Heart right ventricle (tissue), 16 donors: ENCODE measurements around the gene FARP1. TPM values are rescaled to one million over a fixed set of nuclear protein-coding genes. Genes with fewer than 3 reads are reported as not detected.

Experiments
- ATAC-seq, 8 donors: fragments of 200-7000 bp; cut with Tn5 transposase; one replicate each; pipeline ENCODE4 v1.9.1; 2020; ENCODE audit warnings: mild to moderate bottlenecking in 8 of 8, moderate library complexity in 8 of 8, moderate number of reproducible peaks in 1 of 8
- DNase-seq, 2 donors: peaks; one replicate each; pipeline ENCODE4 v3.0.0-alpha.2; 2020
- H3K27ac ChIP-seq, 10 donors: fragments of 200-600 bp; sonication (generic) in 2 of 10; one replicate each; pipeline versions ENCODE4 v1.5.0 to v1.8.0; 2020 to 2022; ENCODE audit warnings: mild to moderate bottlenecking in 3 of 10
- H3K27me3 ChIP-seq, 7 donors: fragments of 200-600 bp; one replicate each; pipeline ENCODE4 v1.8.0; 2021 to 2022; ENCODE audit warnings: mild to moderate bottlenecking in 2 of 7
- H3K36me3 ChIP-seq, 9 donors: fragments of 200-600 bp; sonication (generic) in 1 of 9; one replicate each; pipeline versions ENCODE4 v1.5.0 to v1.8.0; 2020 to 2022; ENCODE audit warnings: mild to moderate bottlenecking in 2 of 9
- H3K4me1 ChIP-seq, 9 donors: fragments of 200-600 bp; sonication (generic) in 1 of 9; one replicate each; pipeline versions ENCODE4 v1.5.0 to v1.8.0; 2020 to 2022; ENCODE audit warnings: mild to moderate bottlenecking in 4 of 9
- H3K4me3 ChIP-seq, 10 donors: fragments of 200-600 bp; sonication (generic) in 2 of 10; one replicate each; pipeline versions ENCODE4 v1.5.0 to v1.8.0; 2020 to 2022; ENCODE audit warnings: mild to moderate bottlenecking in 7 of 10, moderate library complexity in 2 of 10
- H3K9me3 ChIP-seq, 11 donors: fragments of 200-600 bp in 10 of 11; sonication (generic) in 2 of 11; one replicate each; pipeline versions ENCODE4 v1.5.0 to v1.8.0; 2013 to 2022; ENCODE audit warnings: mild to moderate bottlenecking in 2 of 11, control low read depth in 1 of 11, moderate library complexity in 1 of 11
- CTCF ChIP-seq, 9 donors: fragments of 200-600 bp; sonication (generic) in 2 of 9; IDR thresholded peaks; one replicate each; pipeline versions ENCODE4 v1.5.0 to v1.8.0; 2021 to 2022; ENCODE audit warnings: antibody characterized with exemption in 9 of 9, mild to moderate bottlenecking in 5 of 9, moderate library complexity in 1 of 9
- WGBS, 2 donors: extraction: QIAGEN DNeasy Blood & Tissue Kit; methylation state at CpG; one replicate each; pipeline ENCODE4 v1.1.7; 2013; ENCODE audit warnings: inconsistent platforms in 1 of 2; 5-methylcytosine and 5-hydroxymethylcytosine counted together
- intact Hi-C, 10 donors: fragments of 100-400 bp; cut with DNase I; formaldehyde crosslinking; loops; one replicate each; pipeline versions ENCODE4 v1.11.1 to v1.14.2; 2022
- polyA plus RNA-seq, 2 donors: library from polyadenylated mRNA; stranded (reverse); fragments of 200-250 nt; gene quantifications; one replicate each; pipeline ENCODE4 v1.2.3, GENCODE V29; 2013
- total RNA-seq, 10 donors: library from RNA; stranded (reverse); fragmentation: NEBNext Ultra II Directional in 3 of 10; extraction: Animal tissue kit (Norgen Biotek cat#: 25700) in 3 of 10; gene quantifications; one replicate each; pipeline versions ENCODE4 v1.2.1 to v1.2.4, GENCODE V29; 2021 to 2023
- donor health status: Arrhythmogenic right ventricular cardiomyopathy.
- donor health status: ischemic (EF 13 %, LVEDD 7.1; RV severe dilation, severe dysfunction).
- donor health status: healthy with polysubstance abuse.
- donor health status: DM: no; HTN: yes; CAD: no.
- donor health status: DM: no; HTN: no; CAD: no.
- donor health status: ischemic (EF 25% LVEDD 6.9; RV normal size, moderate dysfunction).
- donor health status: ischemic (EF 25% LVEDD 5.7; RV mildly dilated, moderate dysfunction).
- donor health status: healthy.
- donor health status: DM: yes; HTN: yes; CAD: no.
- donor health status: Ischemic cardiomyopathy.
- donor health status: ischemic (EF 35%, LVEDD 5.7; RV mildly dilated, moderate dysfunction).
- donor health status: nonischemic (EF 11% LVEDD 7.7; RV severe dilation, severe dysfunction).
- donor health status: DM: yes; HTN: yes; CAD: no.
- donor health status: PGD.
- donor health status: ischemic (EF 29% LVEDD 5.4; RV normal size, mild dysfunction).
- donor health status: nonischemic (EF 23%, LVEDD 6.1; RV moderate dilation, normal function).

FARP1 gene
- total and polyA plus RNA-seq, 12 donors: 6.9 to 72.9 (median 17.1) TPM

- peaks cover 0 to 50% (median 0%) of the 10 kb centered on the region in 9 donors for H3K36me3 ChIP-seq
- H3K4me1 ChIP-seq: peaks cover 0 to 6% (median 0%) of the 10 kb centered on the region in 9 donors
- intact Hi-C loops: loop anchor here in 2 of 10 donors (10.0 kb wide), 2 partner anchors 373 to 553 kb away; no protein-coding TSS in a partner anchor
- H3K4me3 ChIP-seq: no peak overlapping the region
- DNase-seq: no peak
- no peak for TF ChIP-seq CTCF (IDR thresholded peaks at IDR 0.05)
- no peak overlapping the region for H3K27ac ChIP-seq
- H3K27me3 ChIP-seq: no peaks in the 10 kb centered on the region
- no peaks in the 10 kb centered on the region for H3K9me3 ChIP-seq
- WGBS, 2 donors: 96% methylated on average over 4 of the region's 4 CpGs
- ATAC-seq: no peak
Observed at GRCh38 chr13:98407575-98407974, 264.7 kb downstream of the FARP1 start.

- H3K4me3 ChIP-seq: no peak overlapping the region
- TF ChIP-seq CTCF (IDR thresholded peaks at IDR 0.05): no peak
- H3K9me3 ChIP-seq: no peaks in the 10 kb centered on the region
- peaks cover 0 to 56% (median 3%) of the 10 kb centered on the region in 9 donors for H3K36me3 ChIP-seq
- no peaks in the 10 kb centered on the region for H3K27me3 ChIP-seq
- intact Hi-C loops: loop anchor here in 2 of 10 donors (10.0 kb wide), 2 partner anchors 374 to 554 kb away; no protein-coding TSS in a partner anchor
- H3K4me1 ChIP-seq: peaks cover 0 to 6% (median 0%) of the 10 kb centered on the region in 9 donors
- no peak for ATAC-seq
- no peak for DNase-seq
- H3K27ac ChIP-seq: no peak overlapping the region
- WGBS, 2 donors: 95% methylated on average over 13 of the region's 13 CpGs
Observed at GRCh38 chr13:98409281-98409680, 266.4 kb downstream of the FARP1 start.

GRCh38 chr13:98410612-98411011, 267.7 kb downstream of the FARP1 start:
- DNase-seq (no peak), ATAC-seq (no peak)
- Histone ChIP-seq H3K27me3 (no peaks in the 10 kb centered on the region), H3K4me1 (peaks cover 0 to 6% (median 0%) of the 10 kb centered on the region in 9 donors), H3K36me3 (peaks cover 0 to 67% (median 7%) of the 10 kb centered on the region in 9 donors), H3K9me3 (no peaks in the 10 kb centered on the region), H3K27ac (no peak overlapping the region), H3K4me3 (no peak overlapping the region)
- TF ChIP-seq CTCF (IDR thresholded peaks at IDR 0.05): no peak
- WGBS, 2 donors: 94% methylated on average over 11 of the region's 11 CpGs
- intact Hi-C loops: no loop called here

GRCh38 chr13:98411013-98411412, 268.1 kb downstream of the FARP1 start:
- Histone ChIP-seq H3K4me3 (no peak overlapping the region), H3K27ac (peak overlapping the region in 1 of 10 donors; percentile 74), H3K4me1 (peaks cover 0 to 6% (median 0%) of the 10 kb centered on the region in 9 donors), H3K36me3 (peaks cover 0 to 70% (median 9%) of the 10 kb centered on the region in 9 donors), H3K9me3 (no peaks in the 10 kb centered on the region), H3K27me3 (no peaks in the 10 kb centered on the region)
- TF ChIP-seq CTCF (IDR thresholded peaks at IDR 0.05): no peak
- WGBS, 2 donors: 72 to 86% methylated on average over 5 of the region's 5 CpGs
- intact Hi-C loops: no loop called here
- DNase-seq: no peak
- no peak for ATAC-seq
